RWPE2 (cell line): ENCODE results near the gene IDI2.

Experiments used
- ATAC-seq: fragments of 200-7000 bp; cut with Tn5 transposase; 3 replicates; pipeline ENCODE4 v1.9.1; 2021; ENCODE audit warnings: low read depth
- DNase-seq: peaks from one replicate; pipeline ENCODE4 v3.0.0-alpha.2; 2020; ENCODE audit warnings: low spot score
- H3K27ac ChIP-seq: fragments of 450-650 bp; 2 replicates; pipeline ENCODE4 v1.5.1; 2017; ENCODE audit warnings: mild to moderate bottlenecking; ENCODE audit not compliant: poor library complexity, severe bottlenecking
- H3K27me3 ChIP-seq: fragments of 250-450 bp; sonication (Bioruptor Pico); 2 replicates; pipeline ENCODE4 v1.5.1; 2021; ENCODE audit warnings: mild to moderate bottlenecking, moderate library complexity; ENCODE audit not compliant: insufficient read depth, poor library complexity, severe bottlenecking
- H3K36me3 ChIP-seq: fragments of 250-450 bp; sonication (Bioruptor Pico); 2 replicates; pipeline ENCODE4 v1.5.1; 2020; ENCODE audit warnings: low read depth, mild to moderate bottlenecking, moderate library complexity
- H3K4me1 ChIP-seq: fragments of 250-450 bp; sonication (Bioruptor Pico); 2 replicates; pipeline ENCODE4 v1.5.1; 2021; ENCODE audit warnings: mild to moderate bottlenecking, moderate library complexity; ENCODE audit not compliant: insufficient read depth, poor library complexity, severe bottlenecking
- H3K4me3 ChIP-seq: fragments of 250-450 bp; sonication (Bioruptor Pico); 2 replicates; pipeline ENCODE4 v1.5.1; 2021; ENCODE audit warnings: mild to moderate bottlenecking, moderate library complexity; ENCODE audit not compliant: severe bottlenecking
- H3K9me3 ChIP-seq: fragments of 250-450 bp; sonication (Bioruptor Pico); 2 replicates; pipeline ENCODE4 v1.5.1; 2021; ENCODE audit warnings: mild to moderate bottlenecking, moderate library complexity; ENCODE audit not compliant: severe bottlenecking
- CTCF ChIP-seq: fragments of 450-650 bp; IDR thresholded peaks from one replicate; pipeline ENCODE4 v1.5.1; 2017; ENCODE audit warnings: mild to moderate bottlenecking, moderate library complexity; ENCODE audit not compliant: poor library complexity, severe bottlenecking

The IDI2 gene

GRCh38 chr10:970311-971149 lies 55.1 kb downstream of the IDI2 start:
- ATAC-seq (no peak; the same call in 2 of the 3 replicates), DNase-seq (no peak)
- Histone ChIP-seq H3K27ac (no peak overlapping the region), H3K9me3 (no peaks in the 10 kb centered on the region), H3K36me3 (no peaks in the 10 kb centered on the region), H3K4me1 (no peaks in the 10 kb centered on the region), H3K4me3 (no peak overlapping the region), H3K27me3 (no peaks in the 10 kb centered on the region)
- no peak for TF ChIP-seq CTCF

DNA sequence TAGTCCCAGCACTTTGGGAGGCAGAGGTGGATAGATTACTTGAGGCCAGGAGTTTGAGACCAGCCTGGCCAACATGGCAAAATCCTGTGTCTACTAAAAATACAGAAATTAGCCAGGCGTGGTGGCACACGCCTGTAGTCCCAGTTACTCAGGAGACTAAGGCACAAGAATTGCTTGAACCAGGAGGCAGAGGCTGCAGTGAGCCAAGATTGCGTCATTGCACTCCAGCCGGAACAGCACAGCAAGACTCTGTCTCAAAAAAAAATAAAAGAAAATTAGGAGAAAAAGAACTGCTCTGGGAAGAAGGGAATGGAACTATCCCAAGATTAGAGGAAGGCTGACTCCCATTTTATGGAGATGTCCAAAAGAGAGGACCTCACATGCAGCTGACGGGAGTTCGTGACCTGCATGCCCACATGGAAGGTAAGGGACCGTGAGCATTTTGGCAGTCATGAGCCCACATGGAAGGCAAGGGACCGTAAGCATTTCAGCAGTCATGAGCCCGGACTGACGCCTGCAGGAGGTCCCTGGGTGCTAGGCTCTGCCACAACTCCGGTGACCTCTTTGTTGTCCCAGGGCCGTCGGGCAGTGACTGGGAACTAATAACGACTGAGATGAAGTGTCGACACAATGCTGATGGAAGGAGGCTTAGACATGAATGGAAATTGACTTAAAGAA lies 56.0 kb downstream of the IDI2 start:
- ATAC-seq: no peak
- H3K4me3 ChIP-seq: no peak overlapping the region
- no peaks in the 10 kb centered on the region for H3K4me1 ChIP-seq
- no peak overlapping the region for H3K27ac ChIP-seq
- no peaks in the 10 kb centered on the region for H3K27me3 ChIP-seq
- no peaks in the 10 kb centered on the region for H3K9me3 ChIP-seq
- no peak for TF ChIP-seq CTCF
- no peak for DNase-seq
- no peaks in the 10 kb centered on the region for H3K36me3 ChIP-seq
